Natural killer cell treated with Interleukin-12 subunit alpha and Interleukin-12 subunit beta and Interleukin-15 and Interleukin-18, amount 100 ng/mL, for 72 hours (primary cell): ENCODE measurements around the gene LDLRAP1. TPM values are rescaled to one million over a fixed set of nuclear protein-coding genes. Genes with fewer than 3 reads are reported as not detected.

Experiments used
- ATAC-seq, 2 donors: fragments of 150-1000 bp; cut with Tn5 transposase in 1 of 2; sonication (Bioruptor Pico), chemical (Tn5 transposase) in 1 of 2; 2 replicates each; pipeline ENCODE4 v1.10.0; 2021
- DNase-seq: peaks from one replicate; pipeline ENCODE4 v3.0.0; 2022; ENCODE audit warnings: low spot score
- H3K27ac Mint-ChIP-seq, 2 donors: 1 replicate in 1 of 2; 2 replicates in 1 of 2; pipeline ENCODE4 v1.8.0; 2022; ENCODE audit warnings: mixed read lengths in 2 of 2, mild to moderate bottlenecking in 1 of 2, moderate library complexity in 1 of 2
- H3K27me3 Mint-ChIP-seq, 2 donors: 1 replicate in 1 of 2; 2 replicates in 1 of 2; pipeline ENCODE4 v1.8.0; 2022; ENCODE audit warnings: mixed read lengths in 2 of 2
- H3K36me3 Mint-ChIP-seq: one replicate; pipeline ENCODE4 v1.8.0; 2022; ENCODE audit warnings: mixed read lengths
- H3K4me1 Mint-ChIP-seq, 2 donors: 1 replicate in 1 of 2; 2 replicates in 1 of 2; pipeline ENCODE4 v1.8.0; 2022; ENCODE audit warnings: low read depth in 2 of 2, mixed read lengths in 2 of 2, mild to moderate bottlenecking in 1 of 2
- H3K4me3 Mint-ChIP-seq: one replicate; pipeline ENCODE4 v1.8.0; 2022; ENCODE audit warnings: mixed read lengths
- H3K9me3 Mint-ChIP-seq: 2 replicates; pipeline ENCODE4 v1.8.0; 2022; ENCODE audit warnings: mixed read lengths
- total RNA-seq, 2 donors: library from RNA; stranded (reverse); gene quantifications; one replicate each; pipeline ENCODE4 v1.2.3, GENCODE V29; 2022

LDLRAP1 gene
- total RNA-seq, 2 donors from 2014 or later, result 2.4 to 4.1 TPM

- no peak overlapping the region for H3K27ac Mint-ChIP-seq
- H3K4me1 Mint-ChIP-seq, result peaks cover 21 to 23% of the 10 kb centered on the region in 2 donors
- no peaks in the 10 kb centered on the region for H3K9me3 Mint-ChIP-seq
- H3K27me3 Mint-ChIP-seq, result peaks cover 13 to 14% of the 10 kb centered on the region in 2 donors
- H3K4me3 Mint-ChIP-seq, result no peak overlapping the region
- H3K36me3 Mint-ChIP-seq, result no peaks in the 10 kb centered on the region
- ATAC-seq, result no peak
- no peak for DNase-seq
Observed at GRCh38 chr1:25613091-25613490, 69.7 kb downstream of the LDLRAP1 start.

- Mint-ChIP-seq H3K27ac (no peak overlapping the region), H3K9me3 (no peaks in the 10 kb centered on the region), H3K36me3 (no peaks in the 10 kb centered on the region), H3K4me3 (peak overlapping the region; percentile 75), H3K27me3 (peaks cover 17 to 26% of the 10 kb centered on the region in 2 donors), H3K4me1 (peaks cover 32 to 34% of the 10 kb centered on the region in 2 donors)
- ATAC-seq (no peak), DNase-seq (no peak)
Observed at GRCh38 chr1:25614501-25615171, 71.2 kb downstream of the LDLRAP1 start.

GRCh38 chr1:25615172-25615541 is 71.8 kb downstream of the LDLRAP1 start:
- no peaks in the 10 kb centered on the region for H3K36me3 Mint-ChIP-seq
- peak overlapping the region; percentile 75 for H3K4me3 Mint-ChIP-seq
- no peak for ATAC-seq
- H3K27me3 Mint-ChIP-seq, result peaks cover 18 to 27% of the 10 kb centered on the region in 2 donors
- peak overlapping the region in 1 of 2 donors; percentile 5 for H3K27ac Mint-ChIP-seq
- DNase-seq, result no peak
- peaks cover 38 to 39% of the 10 kb centered on the region in 2 donors for H3K4me1 Mint-ChIP-seq
- H3K9me3 Mint-ChIP-seq, result no peaks in the 10 kb centered on the region

GRCh38 chr1:25615563-25616094 is 72.2 kb downstream of the LDLRAP1 start:
- no peak for DNase-seq
- Mint-ChIP-seq H3K27me3 (peaks cover 18 to 31% of the 10 kb centered on the region in 2 donors), H3K27ac (peak overlapping the region in 1 of 2 donors; percentile 5), H3K9me3 (no peaks in the 10 kb centered on the region), H3K4me3 (peak overlapping the region; percentile 75), H3K36me3 (no peaks in the 10 kb centered on the region), H3K4me1 (peaks cover 41 to 44% of the 10 kb centered on the region in 2 donors)
- no peak for ATAC-seq

GRCh38 chr1:25616095-25616986 is 72.9 kb downstream of the LDLRAP1 start, which contains the start of gene MAN1C1:
Gene MAN1C1, plus strand, starts transcription at chr1:25616791. Its CDS starts 1,007 bp downstream, at chr1:25617798.
- Mint-ChIP-seq H3K27me3 (peaks cover 17 to 33% of the 10 kb centered on the region in 2 donors), H3K4me3 (peak within 1 kb of the TSS; percentile 75)

GRCh38 chr1:25616987-25617624 is 73.7 kb downstream of the LDLRAP1 start:
- no peaks in the 10 kb centered on the region for H3K36me3 Mint-ChIP-seq
- H3K4me3 Mint-ChIP-seq, result no peak overlapping the region
- peaks cover 45 to 51% of the 10 kb centered on the region in 2 donors for H3K4me1 Mint-ChIP-seq
- no peaks in the 10 kb centered on the region for H3K9me3 Mint-ChIP-seq
- no peak overlapping the region for H3K27ac Mint-ChIP-seq
- ATAC-seq (peak in 1 of 2 donors; percentile 1), DNase-seq (peak; percentile 62)
- H3K27me3 Mint-ChIP-seq, result peaks cover 10 to 28% of the 10 kb centered on the region in 2 donors

More at GRCh38 chr1:25616095-25616986, 72.9 kb downstream of the LDLRAP1 start, which contains the start of gene MAN1C1:
- Mint-ChIP-seq H3K36me3 (no peaks in the 10 kb centered on the region), H3K9me3 (no peaks in the 10 kb centered on the region), H3K4me1 (peaks cover 45 to 51% of the 10 kb centered on the region in 2 donors), H3K27ac (peak within 1 kb of the TSS in 1 of 2 donors; percentile 5)
- DNase-seq, result peak; percentile 91
- peak; percentile 94 to 96 for ATAC-seq

GRCh38 chr1:25617625-25618432 is 74.4 kb downstream of the LDLRAP1 start:
- Mint-ChIP-seq H3K27ac (peak overlapping the region; percentile 53 to 70), H3K4me1 (peaks cover 45 to 51% of the 10 kb centered on the region in 2 donors), H3K4me3 (peak overlapping the region; percentile 77), H3K36me3 (no peaks in the 10 kb centered on the region), H3K9me3 (no peaks in the 10 kb centered on the region), H3K27me3 (peaks cover 5 to 24% of the 10 kb centered on the region in 2 donors)
- DNase-seq (no peak), ATAC-seq (no peak)

GRCh38 chr1:25618433-25618808 is 75.0 kb downstream of the LDLRAP1 start:
- Mint-ChIP-seq H3K27me3 (peaks cover 5 to 26% of the 10 kb centered on the region in 2 donors), H3K4me3 (peak overlapping the region; percentile 77), H3K4me1 (peaks cover 45 to 57% of the 10 kb centered on the region in 2 donors), H3K36me3 (no peaks in the 10 kb centered on the region), H3K27ac (peak overlapping the region; percentile 53 to 70), H3K9me3 (no peaks in the 10 kb centered on the region)
- no peak for DNase-seq
- no peak for ATAC-seq

Other genes with a start within 250 kb of the LDLRAP1 start
- 100 to 1,000 TPM in 1 of 2 donors, 10 to 100 TPM in 1; 73.1 to 125 TPM for gene TMEM50A, start 205.3 kb upstream of the LDLRAP1 start, total RNA-seq
- gene RHCE, start 122.8 kb upstream of the LDLRAP1 start, total RNA-seq, result not detected
- gene MACO1, start 112.7 kb upstream of the LDLRAP1 start, total RNA-seq, result 10 to 100 TPM; 15.8 to 18.8 TPM
- 1 to 10 TPM in 1 of 2 donors, under 1 TPM in 1; 0.88 to 2.5 TPM for gene MAN1C1, start 73.2 kb downstream of the LDLRAP1 start, total RNA-seq